Fibroblast of skin of left quadriceps (primary cell): Measurements from ENCODE around the gene PEMT.

Source experiments
- DNase-seq, 2 experiments: peaks; one replicate each; pipeline ENCODE4 v3.0.0-alpha.2; 2013; ENCODE audit warnings: low read depth in 2 of 2

PEMT gene

DNA sequence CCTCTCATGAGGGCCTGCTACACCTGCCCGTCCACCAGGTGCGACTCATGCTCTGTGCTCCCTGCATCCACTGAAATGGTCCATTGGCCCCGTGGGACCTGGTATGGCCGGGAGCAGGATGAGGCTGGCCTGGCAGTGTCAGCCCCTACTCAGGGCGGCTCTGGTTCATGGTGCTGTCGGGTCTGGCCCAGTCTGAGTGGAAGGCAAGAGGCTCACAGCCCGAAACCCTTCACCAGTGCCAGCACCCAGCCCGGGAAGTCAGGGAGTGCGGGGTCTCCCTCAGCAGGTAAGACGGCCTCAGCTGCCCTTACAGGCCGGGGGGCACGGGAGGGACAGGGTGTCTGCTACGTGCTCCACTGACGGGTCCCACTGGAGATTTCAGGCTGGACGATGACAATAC, 54.8 kb downstream of the PEMT start:
- DNase-seq = no peak

DNA sequence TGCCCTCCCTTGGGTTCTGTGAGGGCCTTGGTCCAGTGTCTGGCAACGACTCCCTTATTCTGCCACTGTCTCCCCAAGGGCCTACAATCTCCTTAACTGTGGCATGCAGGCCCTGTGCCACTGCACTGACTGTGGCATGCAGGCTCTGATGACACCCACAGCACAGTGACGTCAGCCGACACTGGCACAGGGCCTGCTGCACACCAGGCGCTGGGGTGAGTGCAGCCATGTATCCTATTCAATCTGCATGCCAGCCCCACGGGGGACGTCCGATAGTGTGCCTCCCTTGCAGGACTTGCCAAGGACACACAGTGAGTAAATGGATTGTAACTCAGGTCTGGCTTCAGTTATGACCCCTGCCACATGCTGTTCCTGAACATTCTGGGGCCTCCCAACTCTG, 55.6 kb downstream of the PEMT start:
- DNase-seq = no peak

DNA sequence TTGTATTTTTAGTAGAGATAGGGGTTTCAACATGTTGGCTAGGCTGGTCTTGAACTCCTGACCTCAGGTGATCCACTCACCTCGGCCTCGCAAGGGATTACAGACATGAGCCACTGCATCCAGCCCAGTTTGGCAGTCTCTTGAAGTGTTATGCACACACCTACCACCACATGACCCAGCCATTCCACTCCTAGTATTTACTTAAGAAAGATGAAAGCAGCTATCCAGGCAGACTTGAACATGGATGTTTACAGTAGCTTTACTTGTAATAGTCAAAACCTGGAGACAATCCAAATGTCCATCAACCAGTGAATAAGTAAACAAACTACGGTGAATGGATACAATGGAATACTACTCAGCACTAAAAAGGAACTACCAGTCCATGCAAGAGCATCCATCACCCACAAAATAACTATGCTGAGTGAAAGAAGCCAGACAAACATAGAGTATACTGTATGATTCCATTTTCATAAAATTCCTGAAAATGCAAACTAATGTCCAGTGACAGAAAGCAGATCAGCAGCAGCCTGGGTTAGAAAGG, 57.5 kb downstream of the PEMT start:
- DNase-seq = no peak

DNA sequence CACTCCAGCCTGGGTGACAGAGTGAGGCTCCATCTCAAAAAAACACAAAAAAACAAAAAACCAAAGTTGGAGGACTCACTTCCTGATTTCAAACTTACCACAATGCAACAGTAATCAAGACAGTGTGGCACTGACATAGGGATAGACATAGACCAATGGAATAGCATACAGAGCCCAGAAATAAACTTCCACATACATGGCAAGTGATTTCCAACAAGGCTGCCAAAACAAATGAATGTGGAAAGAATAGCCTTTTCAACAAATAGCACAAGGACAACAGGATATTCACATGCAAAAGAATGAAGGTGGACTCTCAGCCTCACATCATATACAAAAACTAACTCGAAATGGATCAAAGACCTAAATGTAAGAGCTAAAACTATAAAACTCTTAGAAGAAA, 58.5 kb downstream of the PEMT start:
- no peak for DNase-seq

DNA sequence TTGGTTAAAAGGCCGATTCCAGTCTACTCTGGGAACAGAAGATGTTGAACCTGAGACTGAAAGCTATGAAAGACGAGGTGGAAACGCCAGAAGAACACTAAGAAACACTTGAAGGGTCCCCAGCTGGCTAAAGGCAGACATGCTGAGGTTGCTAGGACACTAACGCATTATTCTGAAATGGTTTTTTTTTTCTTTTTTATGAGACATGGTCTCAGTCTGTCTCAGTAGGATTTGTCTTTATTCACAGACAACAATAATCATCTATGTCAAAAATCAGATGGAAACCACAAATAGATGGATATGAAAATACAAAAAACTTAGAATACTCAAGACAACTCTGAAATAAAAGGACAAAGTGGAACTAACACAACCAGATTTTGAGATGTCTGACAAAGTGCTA, 60.4 kb downstream of the PEMT start:
- no peak for DNase-seq

DNA sequence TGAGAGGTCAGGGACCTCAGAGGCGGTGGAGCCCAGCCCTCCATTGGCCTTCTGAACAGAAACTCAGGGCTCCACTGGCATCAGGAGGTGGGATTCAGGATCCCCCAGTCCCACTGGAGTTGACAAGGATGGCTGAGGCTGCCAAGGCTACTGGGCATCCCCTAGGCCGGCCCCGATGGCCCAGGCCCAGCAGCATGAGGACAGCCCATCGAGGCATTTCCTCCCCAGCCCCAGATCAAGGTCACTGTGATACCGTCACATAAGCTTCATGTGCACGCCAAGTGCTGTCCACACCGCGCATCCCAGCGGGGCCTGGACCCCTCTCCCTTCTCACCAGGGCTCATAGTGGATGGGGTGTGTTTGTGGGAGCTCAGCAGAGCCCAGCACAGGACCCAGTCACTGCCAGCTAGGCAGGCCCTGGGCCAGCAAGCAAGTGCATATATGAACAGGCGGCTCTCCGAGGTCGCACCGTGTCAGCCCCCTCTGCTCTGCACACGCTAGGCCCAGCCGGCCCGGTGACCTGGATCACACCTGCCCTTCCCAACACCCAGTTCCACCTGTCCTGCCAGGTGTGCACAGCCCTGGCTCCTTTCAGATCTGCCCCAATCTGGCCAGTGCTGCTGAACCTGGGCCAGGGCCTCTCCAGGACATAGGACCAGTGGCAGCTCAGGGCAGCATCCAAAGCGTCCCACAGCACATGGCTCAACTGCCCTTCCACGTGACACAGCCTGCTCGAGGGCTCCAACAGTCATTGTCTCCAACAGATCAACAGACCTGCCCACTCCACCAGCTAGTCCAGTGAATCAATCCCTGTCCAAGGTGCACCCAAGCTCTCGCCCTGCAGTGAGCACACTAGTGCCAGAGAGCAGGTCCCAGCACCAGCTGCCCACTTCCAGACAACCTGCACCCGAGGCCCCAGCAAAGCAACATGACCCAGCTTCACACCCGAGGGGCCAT, 62.5 kb downstream of the PEMT start:
- no peak for DNase-seq

DNA sequence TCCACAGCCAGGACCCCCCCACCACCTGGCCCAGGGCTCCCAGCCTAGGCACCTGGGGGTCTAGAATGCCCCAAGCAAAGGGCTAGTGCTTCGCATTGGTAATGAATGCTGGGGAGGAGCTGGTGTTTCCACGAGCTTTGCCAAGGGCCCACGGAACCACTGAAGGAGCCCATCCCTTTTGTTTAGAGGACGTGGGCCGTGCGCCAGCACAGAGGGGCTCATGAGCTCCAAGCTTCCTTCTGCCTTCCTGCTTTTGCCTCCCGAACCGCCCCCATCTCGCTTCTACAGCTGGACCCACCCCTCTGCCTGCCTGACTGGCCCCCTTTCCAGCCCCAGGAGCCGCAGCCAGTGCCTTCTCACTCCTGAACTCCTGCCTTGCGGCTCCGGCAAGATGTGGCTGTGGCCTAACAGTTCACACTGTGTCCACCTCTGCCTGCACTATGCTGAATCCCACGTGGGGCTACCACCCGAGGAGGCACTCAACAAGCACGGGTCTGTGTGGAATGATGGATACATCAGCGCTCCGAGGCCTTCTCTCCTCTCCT, 63.5 kb downstream of the PEMT start:
- DNase-seq = no peak

DNA sequence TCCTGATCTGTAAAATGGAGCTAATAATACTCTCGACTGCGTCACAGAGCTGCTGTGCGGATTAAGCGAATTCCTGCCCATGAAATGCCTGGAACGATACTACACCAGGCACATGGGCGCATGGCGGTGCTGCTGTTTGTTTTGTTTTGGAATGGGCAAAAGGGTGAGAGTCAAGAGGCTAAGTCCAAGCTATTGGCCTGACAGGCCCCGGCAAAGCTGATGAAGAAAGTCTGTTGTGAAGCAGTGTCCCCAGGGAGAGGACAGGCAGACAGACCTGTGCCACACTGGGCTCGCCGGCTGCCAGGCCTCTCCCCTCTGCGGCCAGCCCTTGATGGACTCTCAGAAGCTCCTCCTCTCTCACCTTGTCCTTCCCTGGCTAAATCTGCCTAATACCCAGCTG, 64.0 kb downstream of the PEMT start:
- no peak for DNase-seq

DNA sequence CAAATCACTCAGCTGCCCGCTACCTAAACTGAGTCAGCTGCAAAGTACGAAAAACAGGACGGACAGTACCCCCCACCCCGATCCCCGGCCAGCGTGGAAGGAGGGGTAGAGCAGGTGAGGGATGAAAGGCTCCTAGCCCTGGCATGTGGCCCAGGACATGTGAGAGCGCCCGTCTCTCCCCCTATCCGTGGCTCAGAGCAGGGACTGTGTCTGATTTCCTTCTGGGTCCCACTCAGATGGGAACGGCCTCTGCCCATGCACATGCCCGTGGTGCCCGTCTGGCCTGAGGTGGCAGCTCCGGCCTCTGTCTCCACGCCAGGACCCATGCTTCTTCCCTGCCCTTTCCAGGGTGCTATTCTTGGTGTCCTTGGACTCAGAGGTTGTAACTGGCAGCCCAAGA, 65.1 kb downstream of the PEMT start:
- DNase-seq = no peak

DNA sequence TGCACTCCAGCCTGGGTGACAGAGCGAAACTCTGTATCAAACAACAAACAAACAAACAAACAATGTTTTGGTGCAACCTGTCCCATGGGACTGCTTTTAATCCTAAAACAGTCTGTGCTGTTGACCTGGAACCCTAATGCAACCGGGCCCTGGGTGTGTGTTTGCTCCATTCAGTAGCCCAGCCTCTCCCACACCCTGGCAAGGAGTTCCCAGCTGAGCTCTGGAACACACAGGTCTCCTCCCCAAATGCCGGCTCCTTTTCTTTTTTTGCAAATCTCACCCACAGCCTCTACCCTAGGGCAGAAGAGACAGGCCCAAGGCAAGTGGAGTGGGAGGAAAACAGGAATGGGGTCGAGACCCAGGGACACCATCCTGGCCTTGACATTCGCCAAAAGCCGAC, 65.6 kb downstream of the PEMT start:
- DNase-seq = no peak

DNA sequence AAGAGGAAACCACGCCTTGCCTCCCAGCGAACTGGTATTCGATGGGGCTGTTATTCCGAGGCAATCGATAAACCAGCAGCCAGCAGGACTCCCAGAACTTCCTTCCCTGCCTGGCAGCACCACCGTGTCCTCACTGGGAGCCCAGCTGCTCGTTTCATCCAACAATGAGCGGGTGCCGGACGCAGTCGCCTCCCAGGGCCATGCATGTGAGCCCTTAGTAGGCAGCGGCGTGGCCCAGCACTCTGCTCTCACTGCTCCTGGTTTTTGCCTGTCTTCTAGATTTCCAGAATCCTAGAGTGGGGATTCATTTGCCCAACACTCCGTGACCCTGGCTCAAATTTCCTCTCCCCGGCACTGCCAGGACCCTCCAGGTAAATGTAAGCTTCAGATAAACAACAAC, 66.2 kb downstream of the PEMT start:
- DNase-seq = no peak

DNA sequence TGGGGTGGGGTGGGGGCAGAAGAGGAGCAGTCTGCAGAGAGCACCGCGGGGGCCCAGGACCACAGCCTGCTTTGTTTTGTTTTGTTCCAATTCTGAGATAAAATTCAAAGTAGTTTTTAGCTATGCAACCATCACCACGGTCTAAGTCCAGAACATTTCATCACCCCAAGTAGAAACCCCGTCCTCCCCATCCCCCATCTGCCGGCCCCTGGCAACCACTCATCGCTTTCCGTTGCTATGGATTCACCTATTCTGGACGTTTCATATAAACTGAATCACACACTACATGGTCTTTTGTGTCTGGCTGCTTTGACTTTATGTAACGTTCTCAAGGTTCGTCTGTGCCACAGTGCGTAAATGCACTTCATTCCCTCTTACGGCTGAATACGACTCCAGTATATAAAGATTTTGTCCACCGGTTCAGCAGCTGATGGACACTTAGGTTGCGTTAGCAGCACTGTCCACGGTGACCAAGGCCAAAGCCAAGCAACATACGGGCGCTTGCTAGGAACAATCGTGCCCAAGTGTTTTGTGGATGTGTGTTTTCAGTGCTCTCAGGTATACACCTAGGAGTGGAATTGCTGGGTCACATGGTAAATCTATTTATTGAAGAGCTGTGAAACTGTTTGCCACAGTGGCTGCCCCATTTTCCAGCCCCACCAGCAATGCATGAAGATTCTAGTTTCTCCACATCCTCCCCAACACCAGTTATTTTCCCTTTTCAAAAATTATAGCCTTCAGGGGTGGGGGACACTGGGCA, 67.6 kb downstream of the PEMT start:
- no peak for DNase-seq

DNA sequence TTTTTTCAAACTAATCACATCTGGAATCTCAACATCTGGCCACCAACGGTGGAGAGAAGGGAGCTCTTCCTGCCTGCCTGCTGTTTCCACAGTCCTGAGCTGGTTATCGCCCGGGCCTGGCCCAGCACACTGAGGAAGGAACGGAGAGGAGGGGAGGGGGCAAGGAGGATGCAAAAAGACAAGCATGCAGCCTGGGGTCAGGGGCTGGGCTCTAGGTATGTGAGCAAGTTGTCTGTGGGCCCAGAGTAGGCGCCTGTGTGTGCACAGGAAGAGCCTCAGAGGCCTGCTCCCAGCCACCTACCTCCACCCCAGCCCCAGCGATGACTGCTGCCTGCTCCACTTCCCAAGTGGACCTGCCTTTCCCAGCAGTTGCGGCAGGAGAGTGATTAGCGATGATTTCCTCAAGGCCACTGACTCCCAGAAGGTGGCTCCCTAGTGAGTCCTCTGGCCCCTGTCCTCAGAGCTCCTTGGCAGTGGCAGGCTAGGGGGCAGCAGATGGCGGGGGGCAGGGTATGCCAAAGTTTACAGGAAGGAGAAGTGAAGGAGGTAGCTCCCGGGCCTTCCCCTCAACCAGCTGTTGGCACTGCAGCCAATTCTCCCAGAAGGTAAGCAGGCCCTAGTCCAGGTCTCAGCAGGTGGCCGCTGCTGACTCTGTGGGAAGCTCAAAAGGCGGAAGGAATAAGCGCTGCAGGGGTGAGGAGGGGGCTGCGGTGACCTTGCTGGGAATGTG, 68.3 kb downstream of the PEMT start:
- DNase-seq = no peak

DNA sequence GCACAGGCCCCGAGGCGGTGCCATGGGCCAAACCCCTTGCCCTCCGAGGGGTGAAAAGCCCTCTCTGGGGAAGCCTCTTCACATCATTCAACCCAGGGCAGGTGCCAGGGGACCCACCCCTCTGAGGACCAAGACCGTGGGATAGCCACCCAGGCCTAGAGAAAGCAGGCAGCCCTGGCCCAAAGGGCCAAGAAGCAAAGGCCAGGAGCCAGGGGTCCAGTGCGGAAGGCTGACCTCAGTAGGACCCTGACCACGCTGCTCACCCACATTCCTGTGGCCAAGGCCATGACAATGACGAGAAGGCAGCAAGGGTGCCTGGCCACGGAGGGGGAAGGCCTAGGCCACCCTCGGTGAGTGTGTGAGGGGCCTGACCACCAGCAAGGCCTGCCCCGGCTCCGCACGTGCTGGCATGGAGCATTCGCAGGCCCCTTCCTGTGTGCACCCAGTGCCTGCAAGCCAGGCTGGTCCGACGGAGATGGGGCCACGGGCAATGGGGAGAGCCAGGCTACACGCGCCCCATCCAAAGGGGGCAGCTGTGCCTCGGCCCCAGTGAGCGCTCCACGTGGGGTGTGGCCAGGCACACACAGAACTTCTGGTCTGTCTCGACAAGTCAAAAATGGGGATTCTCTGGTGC, 70.8 kb downstream of the PEMT start:
- no peak for DNase-seq

DNA sequence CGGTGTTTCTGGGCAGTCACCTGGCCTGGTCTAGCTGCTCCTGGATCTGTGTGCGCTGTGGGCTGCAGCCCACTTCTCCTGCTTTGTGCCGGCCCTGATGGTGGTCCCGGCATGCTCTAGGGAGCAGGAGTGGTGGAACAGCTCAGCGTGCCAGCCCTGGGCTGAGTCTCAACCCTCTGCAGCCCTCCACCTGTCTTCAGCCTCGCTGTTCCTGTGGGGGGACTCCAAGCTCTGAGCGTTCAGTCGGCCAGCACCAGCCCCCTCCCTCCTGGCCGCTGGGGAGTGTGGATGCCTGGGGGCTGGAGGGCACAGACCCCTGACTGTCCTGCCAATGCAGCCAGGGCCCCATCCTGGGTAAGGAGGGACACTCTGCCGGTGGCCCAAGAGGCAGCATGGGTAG, 71.6 kb downstream of the PEMT start:
- no peak for DNase-seq

DNA sequence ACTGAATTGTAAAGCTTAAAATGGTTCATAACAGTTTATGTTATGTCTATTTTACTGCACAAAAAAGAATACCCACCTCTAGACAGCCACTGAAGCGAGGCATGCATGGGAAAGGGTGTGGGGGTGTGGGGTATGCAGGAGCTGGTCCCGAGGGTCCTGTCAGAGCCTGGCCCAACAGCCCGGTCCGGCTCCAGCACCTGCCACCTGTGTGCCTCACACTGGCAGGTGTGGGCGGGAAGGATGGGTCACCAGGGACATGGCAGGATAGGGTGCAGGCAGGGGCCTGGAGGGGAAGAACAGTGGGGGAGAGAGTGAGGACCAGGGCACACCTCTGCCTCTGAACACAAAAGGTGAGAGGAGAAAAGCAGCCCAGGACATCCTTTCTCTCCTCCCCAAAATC, 72.6 kb downstream of the PEMT start:
- no peak for DNase-seq

DNA sequence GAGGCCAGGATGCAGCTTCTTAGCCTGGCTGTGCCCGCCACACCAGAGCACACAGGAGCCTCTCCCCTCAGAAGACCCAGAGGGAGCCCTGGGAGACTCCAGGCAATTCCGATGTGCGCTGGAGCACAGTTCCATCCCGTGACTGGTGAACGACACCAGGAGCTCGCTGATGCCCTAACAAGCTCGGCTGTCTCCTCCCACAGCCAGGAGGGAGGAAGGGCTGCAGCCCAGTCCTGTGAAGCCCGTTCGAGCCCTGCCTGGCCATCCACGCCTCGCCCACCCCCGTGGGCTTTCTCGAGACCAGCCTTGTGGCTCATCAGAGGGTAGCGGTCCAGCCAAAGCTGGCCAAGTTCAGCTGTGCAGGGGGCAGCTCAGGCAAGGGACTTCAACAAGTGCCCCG, 73.5 kb downstream of the PEMT start:
- DNase-seq = no peak

DNA sequence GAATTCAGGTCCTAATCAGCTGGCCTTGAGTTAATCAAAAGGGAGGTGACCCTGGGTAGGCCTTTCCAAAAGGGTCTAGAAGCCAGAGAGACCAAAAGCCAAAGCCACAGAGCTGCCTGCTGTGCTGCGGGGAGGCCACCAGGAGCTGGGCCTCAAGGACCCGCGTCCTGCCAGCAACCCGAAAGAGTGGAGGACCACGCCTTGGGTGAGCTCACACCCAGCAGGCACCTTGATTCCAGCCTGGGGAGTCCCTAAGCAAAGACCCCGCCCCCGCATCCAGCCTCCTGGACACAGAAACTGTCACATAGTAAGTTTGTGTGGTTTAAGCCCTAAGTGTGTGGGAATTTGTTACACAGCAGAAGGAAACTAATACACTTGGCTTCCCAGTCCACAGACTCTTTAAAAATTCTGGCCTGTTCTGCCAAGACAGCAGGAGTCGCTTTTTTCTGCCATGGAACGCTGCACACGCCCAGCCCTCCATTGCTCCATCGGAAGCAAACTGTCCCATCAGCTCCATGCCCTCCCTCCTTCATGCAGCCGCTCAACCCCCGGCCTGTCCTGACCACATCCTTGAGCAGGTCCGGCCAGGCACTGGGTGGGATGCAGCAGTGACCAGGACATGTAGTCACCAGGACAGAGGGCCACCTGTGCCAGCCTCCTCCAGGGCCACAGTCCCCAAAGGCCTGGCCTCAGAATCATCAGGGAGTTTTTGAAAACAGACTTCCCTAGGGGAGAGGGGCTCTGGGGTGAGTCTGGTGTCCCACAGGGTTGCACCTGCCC, 74.4 kb downstream of the PEMT start:
- DNase-seq = no peak

DNA sequence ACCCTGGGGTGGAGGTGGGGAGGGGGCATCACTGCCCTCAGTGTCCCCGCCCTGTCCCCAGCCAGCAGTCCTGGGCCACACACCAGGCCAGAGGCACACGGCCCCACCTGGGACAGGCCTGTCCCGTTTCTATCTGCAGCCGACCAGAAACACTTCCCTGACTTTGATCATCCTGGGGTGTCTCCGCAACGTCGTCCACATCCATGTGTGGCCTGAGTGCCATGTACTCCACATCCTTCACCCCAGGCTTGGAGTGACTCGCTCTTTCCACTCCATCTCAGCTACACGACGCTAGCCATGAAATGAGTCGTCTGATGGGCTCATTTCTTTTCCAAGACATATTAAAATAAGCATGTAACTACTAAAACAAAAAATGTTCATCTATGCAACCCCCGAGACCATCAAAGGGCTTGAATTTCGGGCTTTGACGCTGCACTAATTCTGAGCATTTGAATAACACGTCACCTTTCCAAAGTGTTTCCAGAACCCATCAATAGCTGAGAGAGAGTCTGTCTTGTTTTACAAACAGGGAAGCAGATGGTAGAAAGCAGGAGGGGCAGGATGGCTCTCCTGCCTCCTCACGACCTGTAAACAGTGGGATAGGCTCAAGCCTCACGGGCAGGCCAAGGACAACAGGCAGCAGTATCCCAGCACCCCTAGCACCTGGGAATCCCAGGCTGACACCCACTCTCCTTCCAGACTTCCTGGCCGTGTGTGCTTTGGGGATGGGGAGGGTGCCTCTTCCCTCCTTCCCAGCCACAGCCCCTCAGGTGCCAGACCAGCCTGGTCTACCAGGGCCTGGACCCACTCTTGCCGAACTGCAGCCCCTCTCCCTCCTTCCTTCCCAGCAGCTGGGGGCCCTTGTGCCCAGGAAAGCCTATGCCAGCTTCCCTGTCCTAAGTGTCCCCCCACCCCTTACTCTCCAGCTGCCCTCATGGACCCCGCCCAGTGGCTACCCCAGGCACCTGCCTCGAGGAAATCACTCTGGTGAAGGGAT, 75.3 kb downstream of the PEMT start:
- DNase-seq = peak in 1 of 2 experiments; percentile 36
